Keratinocyte (primary cell): ENCODE results near the gene PHRF1. TPM values are rescaled to one million over a fixed set of nuclear protein-coding genes. Genes with fewer than 3 reads are reported as not detected.

ENCODE experiments used
- DNase-seq: peaks from one replicate; pipeline ENCODE4 v3.0.0-alpha.2; 2011; ENCODE audit warnings: low read depth, missing footprints, low spot score
- FAIRE-seq: peaks from 2 replicates; lab custom pipeline; 2011; peaks lifted over from hg19 to GRCh38; lab: Jason Lieb, UNC
- H2AFZ ChIP-seq: 2 replicates; pipeline ENCODE4 v1.6.0; 2012; ENCODE audit warnings: low read length, control low read depth, inconsistent platforms; ENCODE audit not compliant: control insufficient read depth
- H3K27ac ChIP-seq: 2 replicates; pipeline ENCODE4 v1.5.1; 2011; ENCODE audit warnings: low read length; ENCODE audit not compliant: control insufficient read depth, insufficient read depth
- H3K27me3 ChIP-seq: 3 replicates; pipeline ENCODE4 v1.6.0; 2011; ENCODE audit warnings: low read length; ENCODE audit not compliant: control insufficient read depth, insufficient read depth; ENCODE audit errors: extremely low read depth
- H3K36me3 ChIP-seq, 2 experiments: 2 replicates in 1 of 2; 3 replicates in 1 of 2; pipeline ENCODE4 v1.5.1; 2011; ENCODE audit warnings: low read length in 2 of 2, mild to moderate bottlenecking in 1 of 2; ENCODE audit not compliant: control insufficient read depth in 2 of 2, insufficient read depth in 2 of 2; ENCODE audit errors: extremely low read depth in 1 of 2
- H3K4me1 ChIP-seq: 3 replicates; pipeline ENCODE4 v1.5.1; 2011; ENCODE audit warnings: low read length; ENCODE audit not compliant: control insufficient read depth, insufficient read depth; ENCODE audit errors: extremely low read depth
- H3K4me2 ChIP-seq: 3 replicates; pipeline ENCODE4 v1.6.0; 2011; ENCODE audit warnings: low read depth, low read length; ENCODE audit not compliant: control insufficient read depth, insufficient read depth; ENCODE audit errors: extremely low read depth
- H3K4me3 ChIP-seq, 3 experiments: fragments of 200-600 bp in 1 of 3; sonication (generic) in 1 of 3; 2 replicates in 2 of 3; 3 replicates in 1 of 3; pipeline ENCODE4 v1.5.1; 2011 to 2016; ENCODE audit warnings: low read length in 3 of 3, mild to moderate bottlenecking in 3 of 3, control low read depth in 2 of 3, inconsistent platforms in 1 of 3, low read depth in 1 of 3, mixed read lengths in 1 of 3, mixed run types in 1 of 3, moderate library complexity in 1 of 3; ENCODE audit not compliant: control insufficient read depth in 2 of 3, insufficient read depth in 2 of 3; ENCODE audit errors: extremely low read depth in 1 of 3
- H3K79me2 ChIP-seq: 2 replicates; pipeline ENCODE4 v1.6.0; 2012; ENCODE audit warnings: low read length; ENCODE audit not compliant: control insufficient read depth, insufficient read depth
- H3K9ac ChIP-seq: 3 replicates; pipeline ENCODE4 v1.6.0; 2011; ENCODE audit warnings: low read length; ENCODE audit not compliant: control insufficient read depth, insufficient read depth; ENCODE audit errors: extremely low read depth
- H3K9me1 ChIP-seq: 3 replicates; pipeline ENCODE4 v1.6.0; 2011; ENCODE audit warnings: low read length; ENCODE audit not compliant: control insufficient read depth, insufficient read depth; ENCODE audit errors: extremely low read depth
- H3K9me3 ChIP-seq: 2 replicates; pipeline ENCODE4 v1.5.1; 2012; ENCODE audit warnings: low read depth, low read length; ENCODE audit not compliant: control insufficient read depth
- H4K20me1 ChIP-seq: 3 replicates; pipeline ENCODE4 v1.6.0; 2011; ENCODE audit warnings: low read length; ENCODE audit not compliant: control insufficient read depth, insufficient read depth; ENCODE audit errors: extremely low read depth
- CTCF ChIP-seq, 3 experiments: IDR thresholded peaks in 1 of 3; conservative IDR thresholded peaks in 1 of 3; optimal IDR thresholded peaks in 1 of 3; 2 replicates in 2 of 3; 3 replicates in 1 of 3; pipeline versions ENCODE3 to v1.5.1; 2011; ENCODE audit warnings: low read length in 3 of 3, mild to moderate bottlenecking in 3 of 3, moderate library complexity in 2 of 3, control low read depth in 1 of 3, inconsistent platforms in 1 of 3; ENCODE audit not compliant: insufficient read depth in 2 of 3; ENCODE audit errors: extremely low read depth in 1 of 3
- EZH2 ChIP-seq: IDR thresholded peaks from one replicate; pipeline ENCODE4 v1.6.1; 2012; ENCODE audit warnings: inconsistent platforms, mild to moderate bottlenecking, low read length, moderate library complexity
- dilution Hi-C: fragments of 300-500 bp; cut with MboI; formaldehyde crosslinking; loops from one replicate; pipeline ENCODE4 v1.7.0; 2020; ENCODE audit warnings: low sequenced_read_pairs; ENCODE audit not compliant: extremely low pct_ligation_motif_present
- polyA plus RNA-seq, 5 experiments: library from polyadenylated mRNA; depleted of rRNA in 3 of 5; stranded (reverse) in 3 of 5; stranded (forward) in 1 of 5; unstranded in 1 of 5; fragments of >200 nt; gene quantifications; 1 replicate in 1 of 5; 2 replicates in 3 of 5; 3 replicates in 1 of 5; pipeline versions ENCODE4 v1.2.1 to v1.2.3, GENCODE V29; 2011 to 2012; ENCODE audit warnings: missing spikeins in 2 of 5, low read depth in 1 of 5, low replicate concordance in 1 of 5

PHRF1 gene
- polyA plus RNA-seq, 1 donor (not counting 4 experiments of a cell fraction or from before 2014, with no cell fraction given) = 10.7 TPM

GRCh38 chr11:535210-535518 is 41.1 kb upstream of the PHRF1 start:
- Histone ChIP-seq H3K27me3 (peaks cover 6% of the 10 kb centered on the region), H3K9ac (peak overlapping the region; percentile 90), H3K9me3 (no peaks in the 10 kb centered on the region), H3K4me1 (peaks cover 23% of the 10 kb centered on the region), H3K4me2 (no peak overlapping the region), H3K79me2 (peaks cover 31% of the 10 kb centered on the region), H3K36me3 (peaks cover 17 to 27% of the 10 kb centered on the region in 2 experiments), H3K9me1 (no peaks in the 10 kb centered on the region), H2AFZ (no peak overlapping the region), H4K20me1 (peaks cover 22% of the 10 kb centered on the region), H3K27ac (peak overlapping the region; percentile 82), H3K4me3 (peak overlapping the region in 2 of 3 experiments; percentile 83 to 96)
- DNase-seq (no peak), FAIRE-seq (no peak)
- dilution Hi-C loops = no loop called here
- TF ChIP-seq CTCF (optimal IDR thresholded peaks at IDR 0.05 in 1 of 3, IDR thresholded peaks at IDR 0.05 in 1 of 3, conservative IDR thresholded peaks at IDR 0.05 in 1 of 3; ENCODE audit: extremely low read depth in 1 of 3, insufficient read depth in 2 of 3, low read length in 3 of 3) (no peak), EZH2 (no peak)

- Histone ChIP-seq H3K4me3 (peak within 1 kb of the TSS; percentile 74 to 96 (median 83)), H3K27ac (peak within 1 kb of the TSS; percentile 82), H3K9me3 (no peaks in the 10 kb centered on the region), H3K4me1 (peaks cover 23% of the 10 kb centered on the region), H3K9ac (peak within 1 kb of the TSS; percentile 90), H4K20me1 (peaks cover 22% of the 10 kb centered on the region), H3K4me2 (peak within 1 kb of the TSS; percentile 68), H2AFZ (peak within 1 kb of the TSS; percentile 19), H3K79me2 (peaks cover 31% of the 10 kb centered on the region), H3K36me3 (peaks cover 17 to 27% of the 10 kb centered on the region in 2 experiments), H3K9me1 (no peaks in the 10 kb centered on the region), H3K27me3 (peaks cover 6% of the 10 kb centered on the region)
- TF ChIP-seq EZH2 (no peak), CTCF (optimal IDR thresholded peaks at IDR 0.05 in 1 of 3, IDR thresholded peaks at IDR 0.05 in 1 of 3, conservative IDR thresholded peaks at IDR 0.05 in 1 of 3; ENCODE audit: extremely low read depth in 1 of 3, insufficient read depth in 2 of 3, low read length in 3 of 3) (no peak)
- no peak for FAIRE-seq
- dilution Hi-C loops = no loop called here
- DNase-seq = peak; percentile 53
Observed at GRCh38 chr11:535519-536454, 40.5 kb upstream of the PHRF1 start, which contains the start of gene HRAS. HRAS (minus strand) TSS chr11:535576.
